Progenitor cell of endocrine pancreas (in vitro differentiated cells): ENCODE data around the gene ADSL. TPM values are rescaled to one million over a fixed set of nuclear protein-coding genes. Genes with fewer than 3 reads are reported as not detected.

ENCODE experiments used
- DNase-seq: peaks from one replicate; pipeline ENCODE4 v3.0.0; 2021; ENCODE audit warnings: low spot score; ENCODE audit not compliant: unreplicated experiment
- H3K27ac Mint-ChIP-seq: 2 replicates; pipeline ENCODE4 v1.8.0; 2021; ENCODE audit warnings: mild to moderate bottlenecking, moderate library complexity, mixed read lengths
- H3K27me3 Mint-ChIP-seq: 2 replicates; pipeline ENCODE4 v1.8.0; 2021; ENCODE audit warnings: mixed read lengths
- H3K36me3 Mint-ChIP-seq: 2 replicates; pipeline ENCODE4 v1.8.0; 2022; ENCODE audit warnings: mixed read lengths; ENCODE audit not compliant: insufficient read depth
- H3K4me1 Mint-ChIP-seq: 2 replicates; pipeline ENCODE4 v1.8.0; 2021; ENCODE audit warnings: low read depth, mixed read lengths
- H3K4me3 Mint-ChIP-seq: 2 replicates; pipeline ENCODE4 v1.8.0; 2021; ENCODE audit warnings: low read depth, mild to moderate bottlenecking, moderate library complexity, mixed read lengths
- H3K9me3 Mint-ChIP-seq: 2 replicates; pipeline ENCODE4 v1.8.0; 2021; ENCODE audit warnings: low read depth, mixed read lengths
- CTCF ChIP-seq: fragments of 200-600 bp; sonication (generic); IDR thresholded peaks from one replicate; pipeline ENCODE4 v1.5.0; 2021; ENCODE audit warnings: antibody characterized with exemption, mild to moderate bottlenecking; ENCODE audit not compliant: unreplicated experiment
- total RNA-seq: library from RNA; stranded (reverse); gene quantifications from 2 replicates; pipeline ENCODE4 v1.2.1, GENCODE V29; 2021

ADSL gene
- total RNA-seq, 1 donor from 2014 or later, result 85.0 TPM

DNA sequence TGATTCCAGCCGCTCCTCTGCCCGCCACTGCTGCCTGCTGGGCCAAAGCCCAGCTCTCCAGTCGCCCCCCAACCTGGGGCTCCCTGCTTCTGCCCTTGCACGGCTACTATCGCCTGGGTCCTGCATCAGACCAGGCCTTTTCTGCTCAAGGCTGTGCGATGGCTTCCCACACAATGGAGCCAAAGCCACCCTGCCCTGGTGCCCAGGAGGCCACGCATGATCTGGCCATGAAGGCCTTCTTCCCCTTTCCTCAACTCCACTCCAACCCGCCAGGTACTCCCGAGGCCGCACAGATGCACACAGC lies 69.9 kb downstream of the ADSL start:
- H3K27me3 Mint-ChIP-seq, result no peaks in the 10 kb centered on the region
- H3K36me3 Mint-ChIP-seq, result peaks cover 21% of the 10 kb centered on the region
- no peak overlapping the region for H3K4me3 Mint-ChIP-seq
- no peak overlapping the region for H3K27ac Mint-ChIP-seq
- no peak for TF ChIP-seq CTCF
- DNase-seq, result no peak
- H3K9me3 Mint-ChIP-seq, result no peaks in the 10 kb centered on the region
- no peaks in the 10 kb centered on the region for H3K4me1 Mint-ChIP-seq

DNA sequence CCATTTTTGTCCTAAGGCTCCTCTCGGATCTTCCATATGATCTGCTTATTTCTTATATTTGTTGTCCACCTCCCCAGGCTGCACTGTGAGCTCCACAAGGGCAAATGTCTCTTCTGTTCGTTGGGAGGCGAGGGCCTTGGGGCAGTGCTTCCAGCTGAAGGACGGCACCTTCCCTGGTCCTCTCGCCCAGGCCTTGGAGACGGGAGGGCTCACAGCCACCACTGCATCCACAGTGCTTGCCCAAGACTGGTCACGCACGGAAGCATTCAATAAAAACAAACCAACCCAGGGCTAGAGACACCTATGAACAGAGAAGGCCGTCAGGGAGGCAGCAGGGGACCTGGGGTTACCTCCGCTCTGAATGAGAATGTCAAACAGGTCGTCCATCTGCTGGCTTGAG lies 70.3 kb downstream of the ADSL start:
- H3K4me3 Mint-ChIP-seq, result no peak overlapping the region
- TF ChIP-seq CTCF, result no peak
- H3K36me3 Mint-ChIP-seq, result peaks cover 21% of the 10 kb centered on the region
- H3K27ac Mint-ChIP-seq, result no peak overlapping the region
- H3K27me3 Mint-ChIP-seq, result no peaks in the 10 kb centered on the region
- H3K4me1 Mint-ChIP-seq, result no peaks in the 10 kb centered on the region
- no peaks in the 10 kb centered on the region for H3K9me3 Mint-ChIP-seq
- DNase-seq, result no peak

DNA sequence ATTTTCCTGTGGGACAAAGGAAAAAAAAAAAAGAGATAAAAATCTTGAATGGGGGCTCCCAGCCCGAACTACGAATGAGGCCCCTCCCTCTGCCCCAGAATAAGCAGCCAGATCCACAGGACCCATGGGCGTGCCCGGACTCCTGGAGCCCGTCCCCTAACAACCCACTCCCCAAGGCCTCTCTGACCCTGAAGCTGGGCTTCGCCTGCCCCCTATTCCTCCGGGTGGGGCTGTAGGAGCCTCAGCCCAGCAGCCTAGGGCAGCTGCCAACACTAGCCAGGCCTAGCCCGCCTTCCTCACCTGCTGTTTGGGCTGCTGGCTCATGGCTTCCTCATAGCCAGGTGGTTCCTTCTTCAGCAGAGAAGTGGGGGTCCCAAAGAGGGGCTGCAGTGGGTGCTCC lies 70.7 kb downstream of the ADSL start:
- Mint-ChIP-seq H3K9me3 (no peaks in the 10 kb centered on the region), H3K27ac (no peak overlapping the region), H3K27me3 (no peaks in the 10 kb centered on the region), H3K4me1 (no peaks in the 10 kb centered on the region), H3K36me3 (peaks cover 19% of the 10 kb centered on the region), H3K4me3 (no peak overlapping the region)
- no peak for DNase-seq
- no peak for TF ChIP-seq CTCF

DNA sequence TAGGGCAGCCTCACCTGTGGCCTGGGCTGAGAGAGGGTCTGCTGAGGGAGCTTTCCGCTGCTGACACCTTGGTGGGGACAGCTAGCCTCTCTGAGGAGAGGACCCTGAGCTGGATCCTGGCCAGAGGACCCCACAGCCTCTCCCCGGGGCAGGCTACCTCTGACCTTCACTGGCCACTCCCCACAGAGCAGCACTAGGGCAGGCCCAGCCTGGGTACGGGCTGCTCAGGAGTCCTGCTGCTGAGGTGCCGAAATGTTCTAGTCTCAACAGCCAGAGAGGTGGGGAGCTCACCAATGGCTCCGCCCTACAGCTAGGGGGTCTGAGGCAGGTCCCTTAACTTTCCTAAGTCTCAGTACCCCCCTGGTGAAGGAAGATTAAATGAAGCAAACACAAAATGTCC lies 71.6 kb downstream of the ADSL start:
- Mint-ChIP-seq H3K9me3 (no peaks in the 10 kb centered on the region), H3K36me3 (peaks cover 22% of the 10 kb centered on the region)

GRCh38 chr22:40418366-40419201 lies 72.3 kb downstream of the ADSL start:
- no peak overlapping the region for H3K4me3 Mint-ChIP-seq
- H3K4me1 Mint-ChIP-seq, result no peaks in the 10 kb centered on the region
- TF ChIP-seq CTCF, result no peak
- no peak overlapping the region for H3K27ac Mint-ChIP-seq
- no peak for DNase-seq
- H3K36me3 Mint-ChIP-seq, result peaks cover 25% of the 10 kb centered on the region
- H3K27me3 Mint-ChIP-seq, result no peaks in the 10 kb centered on the region
- no peaks in the 10 kb centered on the region for H3K9me3 Mint-ChIP-seq

More for the DNA sequence above, 71.6 kb downstream of the ADSL start:
- Mint-ChIP-seq H3K4me3 (no peak overlapping the region), H3K27ac (peak overlapping the region; percentile 7), H3K4me1 (no peaks in the 10 kb centered on the region), H3K27me3 (no peaks in the 10 kb centered on the region)
- DNase-seq, result no peak
- TF ChIP-seq CTCF, result no peak
